HepG2 (cell line): ENCODE results near the gene CHMP6. TPM values are rescaled to one million over a fixed set of nuclear protein-coding genes. Genes with fewer than 3 reads are reported as not detected.
A peak's percentile ranks its signal among the peaks of the same experiment; 100 is the strongest.

ENCODE experiments used
- ATAC-seq: fragments of 200-7000 bp; cut with Tn5 transposase; 3 replicates; pipeline ENCODE4 v1.9.1; 2020; ENCODE audit warnings: mild to moderate bottlenecking, moderate library complexity
- BruUV-seq: library from RNA; stranded (reverse); fragments of 400-500 nt; replicated peaks from 2 replicates; lab custom pipeline; 2021; lab: Mats Ljungman, UMichigan
- CTCF ChIA-PET: fragments of 300-600 bp; formaldehyde crosslinking; extraction: SDS; loops from one replicate; lab custom pipeline; 2021; ENCODE audit warnings: low total read pairs, inconsistent platforms, low intra/inter-chr PET ratio; lab: Yijun Ruan, JAX
- POLR2A ChIA-PET: fragments of 350-600 bp; sonication (Branson Sonifier 250); formaldehyde crosslinking; loops from one replicate; lab custom pipeline; 2020; ENCODE audit warnings: antibody characterized with exemption, inconsistent platforms; lab: Yijun Ruan, JAX
- DNase-seq: peaks from one replicate; pipeline ENCODE4 v3.0.0-alpha.2; 2015; ENCODE audit warnings: low spot score
- FAIRE-seq: peaks from 3 replicates; lab custom pipeline; 2011; peaks lifted over from hg19 to GRCh38; lab: Jason Lieb, UNC
- H2AFZ ChIP-seq: one replicate; pipeline ENCODE4 v1.6.1; 2011; ENCODE audit warnings: low read length, inconsistent platforms
- H3K27ac ChIP-seq: fragments of 300-600 bp; 3 replicates; pipeline ENCODE4 v1.8.0; 2011; ENCODE audit warnings: mixed run types, mild to moderate bottlenecking, mixed read lengths, low read length, inconsistent platforms; ENCODE audit not compliant: insufficient read depth; ENCODE audit errors: extremely low read length
- H3K27me3 ChIP-seq, 2 experiments: fragments of 200-600 bp in 1 of 2; 2 replicates in 1 of 2; 3 replicates in 1 of 2; pipeline versions ENCODE4 v1.6.0 to v1.8.0; 2011; ENCODE audit warnings: low read length in 2 of 2, mild to moderate bottlenecking in 2 of 2, moderate library complexity in 2 of 2, inconsistent platforms in 1 of 2; ENCODE audit not compliant: insufficient read depth in 2 of 2, control insufficient read depth in 1 of 2
- H3K36me3 ChIP-seq, 2 experiments: fragments of 200-600 bp in 1 of 2; replicated peaks in 1 of 2; 2 replicates in 1 of 2; 3 replicates in 1 of 2; pipeline versions ENCODE4 v1.5.1 to v1.8.0; 2011; ENCODE audit warnings: low read length in 2 of 2, inconsistent platforms in 1 of 2; ENCODE audit not compliant: insufficient read depth in 2 of 2, control insufficient read depth in 1 of 2
- H3K4me1 ChIP-seq: 2 replicates; pipeline ENCODE4 v1.5.1; 2012; ENCODE audit warnings: low read length, inconsistent platforms; ENCODE audit not compliant: insufficient read depth
- H3K4me2 ChIP-seq: 2 replicates; pipeline ENCODE4 v1.6.0; 2011; ENCODE audit warnings: low read depth, low read length, inconsistent platforms
- H3K4me3 ChIP-seq, 3 experiments: fragments of 200-600 bp in 1 of 3; sonication (generic), shearing (Covaris generic) in 1 of 3; replicated peaks in 1 of 3; 2 replicates each; pipeline ENCODE4 v1.5.1; 2011 to 2016; ENCODE audit warnings: low read length in 3 of 3, inconsistent platforms in 2 of 3, low read depth in 2 of 3, mild to moderate bottlenecking in 2 of 3, control low read depth in 1 of 3, mixed read lengths in 1 of 3; ENCODE audit not compliant: insufficient read depth in 1 of 3
- H3K79me2 ChIP-seq: one replicate; pipeline ENCODE4 v1.6.1; 2011; ENCODE audit warnings: low read length, inconsistent platforms; ENCODE audit not compliant: insufficient read depth
- H3K9ac ChIP-seq: 2 replicates; pipeline ENCODE4 v1.6.0; 2011; ENCODE audit warnings: mild to moderate bottlenecking, low read depth, low read length, inconsistent platforms; ENCODE audit not compliant: insufficient read depth
- H3K9me3 ChIP-seq: 2 replicates; pipeline ENCODE4 v1.5.1; 2012; ENCODE audit warnings: mild to moderate bottlenecking, low read length
- H4K20me1 ChIP-seq: 2 replicates; pipeline ENCODE4 v1.6.0; 2011; ENCODE audit warnings: inconsistent platforms, mild to moderate bottlenecking, low read length, moderate library complexity; ENCODE audit not compliant: insufficient read depth
- CEBPZ ChIP-seq: IDR thresholded peaks from 2 replicates; pipeline ENCODE4 v1.6.1; 2012; ENCODE audit warnings: low read length, improper control_type of control experiment
- FOXC1 ChIP-seq: sonication (generic); formaldehyde crosslinking; IDR thresholded peaks from 2 replicates; pipeline ENCODE4 v1.8.0; 2022; ENCODE audit warnings: mild to moderate bottlenecking, missing genetic modification reagents, borderline replicate concordance
- HNRNPLL ChIP-seq: fragments of 200-400 bp; formaldehyde crosslinking; IDR thresholded peaks from 2 replicates; pipeline ENCODE4 v1.6.1; 2017; ENCODE audit warnings: mild to moderate bottlenecking, low read depth, low read length; ENCODE audit not compliant: poor library complexity, severe bottlenecking
- JARID2 ChIP-seq: sonication (generic); formaldehyde crosslinking; IDR thresholded peaks from 2 replicates; pipeline ENCODE4 v1.8.1; 2023; ENCODE audit warnings: missing genetic modification reagents, inconsistent platforms; ENCODE audit not compliant: insufficient replicate concordance
- MAFG ChIP-seq: sonication (generic); formaldehyde crosslinking; IDR thresholded peaks from 2 replicates; pipeline ENCODE4 v1.5.1; 2020; ENCODE audit warnings: mild to moderate bottlenecking, missing genetic modification reagents
- MED8 ChIP-seq: sonication (generic); formaldehyde crosslinking; IDR thresholded peaks from 2 replicates; pipeline ENCODE4 v1.8.1; 2023; ENCODE audit warnings: mild to moderate bottlenecking, missing genetic modification reagents; ENCODE audit not compliant: insufficient replicate concordance
- NFATC3 ChIP-seq: sonication (generic); formaldehyde crosslinking; IDR thresholded peaks from 2 replicates; pipeline ENCODE4 v1.5.1; 2020; ENCODE audit warnings: mild to moderate bottlenecking, missing genetic modification reagents
- PATZ1 ChIP-seq: sonication (generic); formaldehyde crosslinking; IDR thresholded peaks from 2 replicates; pipeline ENCODE4 v1.4.0; 2020; ENCODE audit warnings: missing genetic modification reagents
- PBX3 ChIP-seq: sonication (generic); formaldehyde crosslinking; IDR thresholded peaks from 2 replicates; pipeline ENCODE4 v1.8.1; 2023; ENCODE audit warnings: missing genetic modification reagents, inconsistent platforms, borderline replicate concordance
- RFXANK ChIP-seq: IDR thresholded peaks from 2 replicates; pipeline ENCODE4 v1.6.1; 2016
- SOX13 ChIP-seq, 3 experiments: fragments of 450-650 bp in 1 of 3; sonication (generic) in 1 of 3; formaldehyde crosslinking in 1 of 3; IDR thresholded peaks in 2 of 3; conservative IDR thresholded peaks in 1 of 3; 2 replicates each; pipeline versions ENCODE4 v1.5.0 to v1.6.1; 2016 to 2020; ENCODE audit warnings: antibody characterized with exemption in 1 of 3, mild to moderate bottlenecking in 1 of 3, missing compliant biosample characterization in 1 of 3, missing genetic modification reagents in 1 of 3, moderate library complexity in 1 of 3
- TP53 ChIP-seq: sonication (generic); formaldehyde crosslinking; conservative IDR thresholded peaks from 2 replicates; pipeline ENCODE4 v1.4.0; 2020; ENCODE audit warnings: missing genetic modification reagents
- ZNF180 ChIP-seq: sonication (generic); formaldehyde crosslinking; IDR thresholded peaks from 2 replicates; pipeline ENCODE4 v1.4.0; 2020; ENCODE audit warnings: low read depth, missing genetic modification reagents, borderline replicate concordance
- ZNF232 ChIP-seq: sonication (generic); formaldehyde crosslinking; IDR thresholded peaks from 2 replicates; pipeline ENCODE4 v1.4.0; 2020; ENCODE audit warnings: missing genetic modification reagents, borderline replicate concordance
- ZNF510 ChIP-seq: sonication (generic); formaldehyde crosslinking; IDR thresholded peaks from 2 replicates; pipeline ENCODE4 v1.4.0; 2020; ENCODE audit warnings: low read depth, mild to moderate bottlenecking, missing genetic modification reagents
- ZNF652 ChIP-seq: IDR thresholded peaks from 2 replicates; pipeline ENCODE4 v1.6.1; 2016; ENCODE audit warnings: low read depth, borderline replicate concordance
- WGBS: methylation state at CpG from one replicate; pipeline ENCODE4 v1.1.6; 2017; ENCODE audit warnings: low lambda C conversion rate; 5-methylcytosine and 5-hydroxymethylcytosine counted together
- in situ Hi-C: cut with HindIII; loops from 2 replicates; pipeline ENCODE4 v1.10.0; 2017; ENCODE audit warnings: low pct_unique_long_range_greater_than_20kb; ENCODE audit not compliant: extremely low pct_ligation_motif_present
- intact Hi-C: fragments of 100-400 bp; cut with micrococcal nuclease; formaldehyde crosslinking; loops from one replicate; pipeline ENCODE4 v1.10.0; 2022; ENCODE audit not compliant: unreplicated experiment
- polyA plus RNA-seq, 8 experiments: library from polyadenylated mRNA; depleted of rRNA in 3 of 8; stranded (reverse) in 7 of 8; unstranded in 1 of 8; fragments of >200 nt; fragmentation: Illumina TruSeq in 4 of 8; extraction: Trizol in 4 of 8; gene quantifications; 2 replicates each; pipeline versions ENCODE4 v1.2.1 to v1.2.3, GENCODE V29; 2011 to 2016; ENCODE audit warnings: low read depth in 4 of 8, missing spikeins in 1 of 8, mixed read lengths in 1 of 8; ENCODE audit not compliant: insufficient read depth in 1 of 8
- total RNA-seq, 5 experiments: library from RNA; depleted of rRNA; stranded (reverse); fragments of >200 nt; fragmentation: Illumina TruSeq; extraction: Trizol; gene quantifications; 2 replicates each; pipeline ENCODE4 v1.2.3, GENCODE V29; 2016; ENCODE audit warnings: low read depth in 1 of 5

The CHMP6 gene
- total and polyA plus RNA-seq, 2 of the 13 experiments (the other 11 are each of a cell fraction or from before 2014, with no cell fraction given), result 11.1 to 24.2 TPM

- DNase-seq (no peak), FAIRE-seq (no peak), ATAC-seq (peak; percentile 62)
- intact Hi-C loops, result no loop called here
- H3K27ac ChIP-seq, result no peak overlapping the region
- peak overlapping the region; percentile 52 for H3K4me2 ChIP-seq
- no peak overlapping the region for H3K9ac ChIP-seq
- H3K9me3 ChIP-seq, result no peaks in the 10 kb centered on the region
- no peaks in the 10 kb centered on the region for H4K20me1 ChIP-seq
- in situ Hi-C loops, result loop anchor here (5.0 kb wide), 1 partner anchor 554 kb away; no protein-coding TSS in a partner anchor
- H3K4me3 ChIP-seq, result peak overlapping the region in 2 of 3 experiments; percentile 22 to 56; a peak in 2 of 6 replicates
- BruUV-seq, result no TSS peak
- WGBS, result 13% methylated on average over 42 of the region's 65 CpGs
- no peaks in the 10 kb centered on the region for H3K79me2 ChIP-seq
- H2AFZ ChIP-seq, result no peak overlapping the region
- H3K27me3 ChIP-seq, result peaks cover 8 to 46% of the 10 kb centered on the region in 2 experiments; a peak in 4 of 5 replicates
- H3K4me1 ChIP-seq, result peaks cover 21% of the 10 kb centered on the region
- H3K36me3 ChIP-seq, result no peaks in the 10 kb centered on the region
- ChIA-PET CTCF (interaction anchor here (1.4 to 2.0 kb wide), 3 partner anchors 115 to 554 kb away, joined by 4 to 13 read pairs (median 8); no protein-coding TSS in a partner anchor), POLR2A (no interaction called here)
- TF ChIP-seq ZNF510 (no peak), ZNF180 (CRISPR knock-in tag) (no peak), MAFG (CRISPR knock-in tag) (no peak), HNRNPLL (peak; percentile 10), ZNF232 (no peak), TP53 (no peak), NFATC3 (no peak), FOXC1 (CRISPR knock-in tag) (peak; percentile 47; the same call in 1 of the 2 replicates), SOX13 (IDR thresholded peaks at IDR 0.05) (no peak), SOX13 (CRISPR knock-in tag; conservative IDR thresholded peaks at IDR 0.05 in 1 of 2, IDR thresholded peaks at IDR 0.05 in 1 of 2) (no peak), RFXANK (CRISPR knock-in tag) (no peak), CEBPZ (no peak), ZNF652 (CRISPR knock-in tag) (no peak), PATZ1 (CRISPR knock-in tag) (peak; percentile 38), MED8 (CRISPR knock-in tag) (no peak), PBX3 (no peak), JARID2 (no peak)
Observed at GRCh38 chr17:80981062-80981902, 10.4 kb upstream of the CHMP6 start.
